K562 (cell line): Measurements from ENCODE around the gene RCHY1. TPM values are rescaled to one million over a fixed set of nuclear protein-coding genes. Genes with fewer than 3 reads are reported as not detected.

Source experiments
- ATAC-seq: fragments of 200-7000 bp; cut with Tn5 transposase; 3 replicates; pipeline ENCODE4 v1.9.1; 2020; ENCODE audit warnings: moderate library complexity
- BruUV-seq: library from RNA; stranded (reverse); fragments of 400-500 nt; replicated peaks from 2 replicates; lab custom pipeline; 2021; lab: Mats Ljungman, UMichigan
- CTCF ChIA-PET: fragments of 300-600 bp; formaldehyde crosslinking; extraction: SDS; loops from one replicate; lab custom pipeline; 2021; ENCODE audit warnings: low intra/inter-chr PET ratio; lab: Yijun Ruan, JAX
- POLR2A ChIA-PET: fragments of 300-600, 350-650 bp; sonication (Branson Sonifier 250); formaldehyde crosslinking; extraction: SDS; loops from one replicate; lab custom pipeline; 2021; ENCODE audit warnings: antibody characterized with exemption, inconsistent platforms; lab: Yijun Ruan, JAX
- DNase-seq, 4 experiments: peaks; one replicate each; pipeline versions ENCODE4 v3.0.0 to v3.0.0-alpha.2; 2011 to 2018; ENCODE audit warnings: low spot score in 3 of 4, mixed read lengths in 3 of 4; ENCODE audit errors: extremely low read depth in 1 of 4
- FAIRE-seq: peaks from 2 replicates; lab custom pipeline; 2011; peaks lifted over from hg19 to GRCh38; lab: Jason Lieb, UNC
- H2AFZ ChIP-seq: 2 replicates; pipeline ENCODE4 v1.6.0; 2011; ENCODE audit warnings: low read depth, low read length, control low read depth, inconsistent platforms
- H3K27ac ChIP-seq: fragments of 200-600 bp; 3 replicates; pipeline ENCODE4 v1.8.0; 2011; ENCODE audit warnings: low read depth, mild to moderate bottlenecking, control low read depth, inconsistent platforms, low read length, moderate library complexity, mixed read lengths; ENCODE audit errors: extremely low read depth
- H3K27me3 ChIP-seq, 2 experiments: fragments of 300-600 bp in 1 of 2; 2 replicates in 1 of 2; 3 replicates in 1 of 2; pipeline versions ENCODE4 v1.6.0 to v1.8.0; 2011; ENCODE audit warnings: inconsistent platforms in 2 of 2, low read length in 2 of 2, mild to moderate bottlenecking in 1 of 2, mixed read lengths in 1 of 2, moderate library complexity in 1 of 2; ENCODE audit not compliant: control insufficient read depth in 2 of 2, insufficient read depth in 2 of 2
- H3K36me3 ChIP-seq: fragments of 300-600 bp; 3 replicates; pipeline ENCODE4 v1.8.0; 2011; ENCODE audit warnings: mild to moderate bottlenecking, low read length, inconsistent platforms; ENCODE audit not compliant: control insufficient read depth, insufficient read depth
- H3K4me1 ChIP-seq, 2 experiments: fragments of 200-600 bp in 1 of 2; replicated peaks in 1 of 2; 2 replicates in 1 of 2; 3 replicates in 1 of 2; pipeline versions ENCODE4 v1.5.1 to v1.8.0; 2011; ENCODE audit warnings: inconsistent platforms in 2 of 2, low read length in 2 of 2, mild to moderate bottlenecking in 1 of 2, mixed read lengths in 1 of 2, moderate library complexity in 1 of 2; ENCODE audit not compliant: control insufficient read depth in 2 of 2, insufficient read depth in 2 of 2
- H3K4me2 ChIP-seq: 2 replicates; pipeline ENCODE4 v1.6.1; 2011; ENCODE audit warnings: low read length, control low read depth, inconsistent platforms, mixed read lengths; ENCODE audit not compliant: insufficient read depth
- H3K4me3 ChIP-seq: fragments of 200-600 bp; sonication (generic), shearing (Covaris generic); 2 replicates; pipeline ENCODE4 v1.5.1; 2016; ENCODE audit warnings: control low read depth, inconsistent platforms
- H3K79me2 ChIP-seq: fragments of 200-600 bp; 3 replicates; pipeline ENCODE4 v1.8.0; 2011; ENCODE audit warnings: low read length, inconsistent platforms; ENCODE audit not compliant: control insufficient read depth, insufficient read depth
- H3K9ac ChIP-seq, 2 experiments: 2 replicates each; pipeline versions ENCODE4 v1.6.0 to v1.6.1; 2011; ENCODE audit warnings: low read depth in 2 of 2, low read length in 2 of 2, control low read depth in 1 of 2, inconsistent platforms in 1 of 2, mild to moderate bottlenecking in 1 of 2, mixed read lengths in 1 of 2; ENCODE audit not compliant: insufficient read depth in 1 of 2
- H3K9me1 ChIP-seq: one replicate; pipeline ENCODE4 v1.6.0; 2011; ENCODE audit warnings: inconsistent platforms, mild to moderate bottlenecking, low read length, moderate library complexity; ENCODE audit not compliant: control insufficient read depth, insufficient read depth
- H3K9me3 ChIP-seq: replicated peaks from 2 replicates; pipeline ENCODE4 v1.5.1; 2011; ENCODE audit warnings: low read depth, low read length, inconsistent platforms; ENCODE audit not compliant: control insufficient read depth, insufficient read depth
- H4K20me1 ChIP-seq: replicated peaks from 2 replicates; pipeline ENCODE4 v1.6.1; 2011; ENCODE audit warnings: low read length, inconsistent platforms, mixed read lengths; ENCODE audit not compliant: control insufficient read depth, insufficient read depth
- BCOR ChIP-seq: fragments of 450-650 bp; IDR thresholded peaks from 2 replicates; pipeline ENCODE4 v1.6.1; 2016
- WGBS: fragments of 100-300 bp; shearing (Covaris generic); methylation state at CpG from one replicate; pipeline ENCODE4 v1.1.6; 2016; ENCODE audit warnings: low coverage, mixed read lengths; ENCODE audit not compliant: insufficient coverage; ENCODE audit errors: missing lambda C conversion rate; 5-methylcytosine and 5-hydroxymethylcytosine counted together
- in situ Hi-C: fragments of 300-500 bp; cut with MboI; formaldehyde crosslinking; loops from 4 replicates; pipeline ENCODE4 v1.15.0; 2018; ENCODE audit warnings: inconsistent platforms, mixed read lengths
- intact Hi-C: fragments of 100-400 bp; cut with micrococcal nuclease; formaldehyde crosslinking; loops from 2 replicates; pipeline ENCODE4 v1.14.2; 2022
- polyA plus RNA-seq, 8 experiments: library from polyadenylated mRNA; depleted of rRNA in 4 of 8; stranded (reverse) in 5 of 8; unstranded in 3 of 8; fragments of >200 nt; fragmentation: Nextera tagmentation in 2 of 8; fragmentation: Illumina TruSeq in 1 of 8; extraction: Ambion mirVana in 2 of 8; extraction: Trizol in 1 of 8; gene quantifications; 2 replicates each; pipeline versions ENCODE4 v1.2.1 to v1.2.3, GENCODE V29; 2011 to 2014; ENCODE audit warnings: inconsistent platforms in 1 of 8, missing spikeins in 1 of 8
- total RNA-seq, 7 experiments: library from RNA; depleted of rRNA in 6 of 7; stranded (reverse); fragments of >200 nt in 6 of 7; fragmentation: Illumina TruSeq in 2 of 7; extraction: Trizol in 2 of 7; gene quantifications; 2 replicates each; pipeline versions ENCODE4 v1.2.1 to v1.2.3, GENCODE V29; 2011 to 2021; ENCODE audit warnings: low replicate concordance in 1 of 7
- TF ChIP-seq, protein P1 (sequence below): fragments of 450-650 bp; formaldehyde crosslinking; IDR thresholded peaks from 2 replicates; pipeline ENCODE4 v1.4.0; 2020; ENCODE audit warnings: mild to moderate bottlenecking
- TF ChIP-seq, protein P2 (sequence below): fragments of 450-650 bp; conservative IDR thresholded peaks from 2 replicates; pipeline ENCODE4 v1.6.1; 2016; ENCODE audit warnings: missing genetic modification characterization, low read depth, mild to moderate bottlenecking, control low read depth, missing compliant biosample characterization
- TF ChIP-seq, protein P3 (sequence below): fragments of 250-450 bp; sonication (Bioruptor Pico); IDR thresholded peaks from 2 replicates; pipeline ENCODE4 v1.5.0; 2020; ENCODE audit warnings: mild to moderate bottlenecking, borderline replicate concordance

Gene RCHY1
- total and polyA plus RNA-seq, 9 of the 15 experiments (the other 6 are each of a cell fraction or from before 2014, with no cell fraction given), result 27.3 to 85.1 (median 45.9) TPM

- WGBS, result 96% methylated on average over 4 of the region's 4 CpGs
- Histone ChIP-seq H3K36me3 (peaks cover 71% of the 10 kb centered on the region), H3K79me2 (no peaks in the 10 kb centered on the region), H3K27me3 (no peaks in the 10 kb centered on the region), H3K4me2 (no peak overlapping the region), H4K20me1 (no peaks in the 10 kb centered on the region), H3K9ac (no peak overlapping the region), H3K4me1 (no peaks in the 10 kb centered on the region), H3K27ac (no peak overlapping the region), H3K9me3 (no peaks in the 10 kb centered on the region), H3K9me1 (no peaks in the 10 kb centered on the region), H3K4me3 (no peak overlapping the region), H2AFZ (no peak overlapping the region)
- DNase-seq (no peak), ATAC-seq (no peak), FAIRE-seq (no peak)
- intact Hi-C loops (no loop called here), in situ Hi-C loops (no loop called here)
- TF ChIP-seq, protein P1, sequence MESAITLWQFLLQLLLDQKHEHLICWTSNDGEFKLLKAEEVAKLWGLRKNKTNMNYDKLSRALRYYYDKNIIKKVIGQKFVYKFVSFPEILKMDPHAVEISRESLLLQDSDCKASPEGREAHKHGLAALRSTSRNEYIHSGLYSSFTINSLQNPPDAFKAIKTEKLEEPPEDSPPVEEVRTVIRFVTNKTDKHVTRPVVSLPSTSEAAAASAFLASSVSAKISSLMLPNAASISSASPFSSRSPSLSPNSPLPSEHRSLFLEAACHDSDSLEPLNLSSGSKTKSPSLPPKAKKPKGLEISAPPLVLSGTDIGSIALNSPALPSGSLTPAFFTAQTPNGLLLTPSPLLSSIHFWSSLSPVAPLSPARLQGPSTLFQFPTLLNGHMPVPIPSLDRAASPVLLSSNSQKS (CRISPR knock-in tag), result no peak
- TF ChIP-seq, protein P2, sequence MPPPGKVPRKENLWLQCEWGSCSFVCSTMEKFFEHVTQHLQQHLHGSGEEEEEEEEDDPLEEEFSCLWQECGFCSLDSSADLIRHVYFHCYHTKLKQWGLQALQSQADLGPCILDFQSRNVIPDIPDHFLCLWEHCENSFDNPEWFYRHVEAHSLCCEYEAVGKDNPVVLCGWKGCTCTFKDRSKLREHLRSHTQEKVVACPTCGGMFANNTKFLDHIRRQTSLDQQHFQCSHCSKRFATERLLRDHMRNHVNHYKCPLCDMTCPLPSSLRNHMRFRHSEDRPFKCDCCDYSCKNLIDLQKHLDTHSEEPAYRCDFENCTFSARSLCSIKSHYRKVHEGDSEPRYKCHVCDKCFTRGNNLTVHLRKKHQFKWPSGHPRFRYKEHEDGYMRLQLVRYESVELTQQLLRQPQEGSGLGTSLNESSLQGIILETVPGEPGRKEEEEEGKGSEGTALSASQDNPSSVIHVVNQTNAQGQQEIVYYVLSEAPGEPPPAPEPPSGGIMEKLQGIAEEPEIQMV (tag), result no peak
- TF ChIP-seq BCOR, result no peak
- TF ChIP-seq, protein P3, sequence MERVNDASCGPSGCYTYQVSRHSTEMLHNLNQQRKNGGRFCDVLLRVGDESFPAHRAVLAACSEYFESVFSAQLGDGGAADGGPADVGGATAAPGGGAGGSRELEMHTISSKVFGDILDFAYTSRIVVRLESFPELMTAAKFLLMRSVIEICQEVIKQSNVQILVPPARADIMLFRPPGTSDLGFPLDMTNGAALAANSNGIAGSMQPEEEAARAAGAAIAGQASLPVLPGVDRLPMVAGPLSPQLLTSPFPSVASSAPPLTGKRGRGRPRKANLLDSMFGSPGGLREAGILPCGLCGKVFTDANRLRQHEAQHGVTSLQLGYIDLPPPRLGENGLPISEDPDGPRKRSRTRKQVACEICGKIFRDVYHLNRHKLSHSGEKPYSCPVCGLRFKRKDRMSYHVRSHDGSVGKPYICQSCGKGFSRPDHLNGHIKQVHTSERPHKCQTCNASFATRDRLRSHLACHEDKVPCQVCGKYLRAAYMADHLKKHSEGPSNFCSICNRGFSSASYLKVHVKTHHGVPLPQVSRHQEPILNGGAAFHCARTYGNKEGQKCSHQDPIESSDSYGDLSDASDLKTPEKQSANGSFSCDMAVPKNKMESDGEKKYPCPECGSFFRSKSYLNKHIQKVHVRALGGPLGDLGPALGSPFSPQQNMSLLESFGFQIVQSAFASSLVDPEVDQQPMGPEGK, result no peak
- CTCF ChIA-PET, result interaction anchor here (0.6 kb wide), 1 partner anchor 1164 kb away, joined by 4 read pairs; no protein-coding TSS in a partner anchor
- no TSS peak for BruUV-seq
- POLR2A ChIA-PET, result interaction anchor here (0.9 to 1.2 kb wide), 2 partner anchors 14 to 29 kb away, joined by 3 to 4 read pairs; no protein-coding TSS in a partner anchor
These were observed 30.0 kb downstream of the RCHY1 start for GRCh38 chr4:75484190-75484589.
